Lower lobe of right lung (tissue), 2 donors: ENCODE data around the gene MED22. TPM values are rescaled to one million over a fixed set of nuclear protein-coding genes. Genes with fewer than 3 reads are reported as not detected.
A peak's percentile ranks its signal among the peaks of the same experiment; 100 is the strongest.

Source experiments
- ATAC-seq, 2 donors: fragments of 200-7000 bp; cut with Tn5 transposase; one replicate each; pipeline ENCODE4 v1.9.1; 2020 to 2022; ENCODE audit warnings: mild to moderate bottlenecking in 2 of 2, moderate library complexity in 2 of 2
- DNase-seq: peaks from one replicate; pipeline ENCODE4 v3.0.0-alpha.2; 2020
- H3K27ac ChIP-seq: fragments of 200-600 bp; one replicate; pipeline ENCODE4 v1.8.0; 2022
- H3K27me3 ChIP-seq: fragments of 200-600 bp; one replicate; pipeline ENCODE4 v1.8.0; 2022; ENCODE audit warnings: low read depth
- H3K36me3 ChIP-seq: fragments of 200-600 bp; one replicate; pipeline ENCODE4 v1.8.0; 2022; ENCODE audit warnings: mild to moderate bottlenecking
- H3K4me1 ChIP-seq: fragments of 200-600 bp; one replicate; pipeline ENCODE4 v1.8.0; 2022
- H3K4me3 ChIP-seq: fragments of 200-600 bp; one replicate; pipeline ENCODE4 v1.8.0; 2022; ENCODE audit warnings: mild to moderate bottlenecking
- H3K9me3 ChIP-seq: fragments of 200-600 bp; one replicate; pipeline ENCODE4 v1.8.0; 2022
- CTCF ChIP-seq: fragments of 200-600 bp; IDR thresholded peaks from one replicate; pipeline ENCODE4 v1.8.0; 2022; ENCODE audit warnings: antibody characterized with exemption, mild to moderate bottlenecking
- intact Hi-C: fragments of 100-400 bp; cut with DNase I; formaldehyde crosslinking; loops from one replicate; pipeline ENCODE4 v1.11.0; 2022
- total RNA-seq: library from RNA; stranded (reverse); fragmentation: NEBNext Ultra II Directional; extraction: Animal tissue kit (Norgen Biotek cat#: 25700); gene quantifications from one replicate; pipeline ENCODE4 v1.2.1, GENCODE V29; 2021
- donor health status: DM: no; HTN: yes; CAD: no; lungs with severe emphysema.

Gene MED22
- total RNA-seq, 1 donor from 2014 or later, result 24.4 TPM

- DNase-seq (no peak), ATAC-seq (no peak)
- Histone ChIP-seq H3K27ac (no peak overlapping the region), H3K36me3 (peaks cover 68% of the 10 kb centered on the region), H3K9me3 (no peaks in the 10 kb centered on the region), H3K4me3 (peak overlapping the region; percentile 91), H3K27me3 (no peaks in the 10 kb centered on the region), H3K4me1 (peaks cover 29% of the 10 kb centered on the region)
- intact Hi-C loops, result no loop called here
- no peak for TF ChIP-seq CTCF
Observed at GRCh38 chr9:133357656-133358055, 9.7 kb upstream of the MED22 start.

DNA sequence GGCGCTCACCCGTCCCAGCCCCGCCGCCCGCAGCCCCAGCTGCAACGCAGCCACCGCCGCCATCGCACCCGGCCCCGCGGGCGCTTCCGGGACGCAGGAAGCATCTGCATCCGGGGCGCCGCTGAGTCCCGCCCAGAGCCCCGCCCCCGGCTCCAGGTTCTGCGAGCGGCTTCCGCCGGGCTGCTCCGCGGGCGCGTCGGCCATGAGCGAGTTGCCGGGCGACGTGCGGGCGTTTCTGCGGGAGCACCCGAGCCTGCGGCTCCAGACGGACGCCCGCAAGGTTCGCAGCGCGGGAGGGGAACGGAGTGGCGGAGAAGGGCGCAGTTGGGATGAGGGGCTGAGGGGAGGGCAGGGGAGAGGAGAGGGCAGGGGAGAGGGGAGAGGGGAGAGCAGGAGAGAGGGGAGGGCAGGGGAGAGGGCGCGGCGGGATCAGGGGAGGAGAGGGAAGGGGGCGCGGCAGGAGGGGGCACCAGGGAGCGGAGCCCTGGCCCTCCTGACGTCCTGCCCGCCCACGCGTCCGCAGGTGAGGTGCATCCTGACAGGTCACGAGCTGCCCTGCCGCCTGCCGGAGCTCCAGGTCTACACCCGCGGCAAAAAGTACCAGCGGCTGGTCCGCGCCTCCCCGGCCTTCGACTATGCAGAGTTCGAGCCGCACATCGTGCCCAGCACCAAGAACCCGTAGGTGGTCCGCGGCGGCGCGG is 8.6 kb upstream of the MED22 start, which contains the start of the genes SURF1 and SURF2:
TSS of gene SURF1 (minus strand) at position 97 of the 701 bp plus-strand sequence. CDS start at position 63, 34 bp downstream.
TSS of gene SURF2 (plus strand) at position 160 of the 701 bp plus-strand sequence. CDS start at position 203, 43 bp downstream.
- Histone ChIP-seq H3K9me3 (no peaks in the 10 kb centered on the region), H3K4me1 (peaks cover 29% of the 10 kb centered on the region), H3K27me3 (no peaks in the 10 kb centered on the region), H3K27ac (peak within 1 kb of the TSS; percentile 88), H3K4me3 (peak within 1 kb of the TSS; percentile 91), H3K36me3 (peaks cover 68% of the 10 kb centered on the region)
- intact Hi-C loops, result no loop called here
- no peak for TF ChIP-seq CTCF
- ATAC-seq (peak; percentile 94 to 96), DNase-seq (peak; percentile 95)

GRCh38 chr9:133355881-133356357 is 8.0 kb upstream of the MED22 start:
- H3K27ac ChIP-seq, result peak overlapping the region; percentile 88

GRCh38 chr9:133354766-133355165 is 6.8 kb upstream of the MED22 start:
- no peaks in the 10 kb centered on the region for H3K9me3 ChIP-seq

More at GRCh38 chr9:133355881-133356357, 8.0 kb upstream of the MED22 start:
- H3K9me3 ChIP-seq, result no peaks in the 10 kb centered on the region
- H3K4me3 ChIP-seq, result peak overlapping the region; percentile 91
- H3K27me3 ChIP-seq, result no peaks in the 10 kb centered on the region
- ATAC-seq (peak; percentile 3 to 42), DNase-seq (no peak)
- intact Hi-C loops, result no loop called here
- TF ChIP-seq CTCF, result peak; percentile 8
- peaks cover 68% of the 10 kb centered on the region for H3K36me3 ChIP-seq
- H3K4me1 ChIP-seq, result peaks cover 29% of the 10 kb centered on the region

GRCh38 chr9:133353548-133353947 is 5.6 kb upstream of the MED22 start:
- H3K27me3 ChIP-seq, result no peaks in the 10 kb centered on the region
- peaks cover 66% of the 10 kb centered on the region for H3K36me3 ChIP-seq
- ATAC-seq (no peak), DNase-seq (no peak)
- H3K27ac ChIP-seq, result no peak overlapping the region
- peaks cover 47% of the 10 kb centered on the region for H3K4me1 ChIP-seq
- no peak for TF ChIP-seq CTCF
- H3K4me3 ChIP-seq, result no peak overlapping the region
- H3K9me3 ChIP-seq, result no peaks in the 10 kb centered on the region
- intact Hi-C loops, result no loop called here

More at GRCh38 chr9:133354766-133355165, 6.8 kb upstream of the MED22 start:
- H3K4me3 ChIP-seq, result no peak overlapping the region
- peaks cover 68% of the 10 kb centered on the region for H3K36me3 ChIP-seq
- no peak for TF ChIP-seq CTCF
- ATAC-seq, result no peak
- intact Hi-C loops, result no loop called here
- H3K4me1 ChIP-seq, result peaks cover 35% of the 10 kb centered on the region
- H3K27me3 ChIP-seq, result no peaks in the 10 kb centered on the region
- DNase-seq, result no peak
- H3K27ac ChIP-seq, result no peak overlapping the region
